OCI-LY7 (cell line): ENCODE results near the gene LEMD1. TPM values are rescaled to one million over a fixed set of nuclear protein-coding genes. Genes with fewer than 3 reads are reported as not detected.

Source experiments
- BruUV-seq: library from RNA; stranded (reverse); fragments of 400-500 nt; replicated peaks from 2 replicates; lab custom pipeline; 2021; lab: Mats Ljungman, UMichigan
- CTCF ChIA-PET: fragments of 300-600 bp; sonication (Branson Sonifier 250); formaldehyde crosslinking; loops from one replicate; lab custom pipeline; 2022; ENCODE audit warnings: antibody characterized with exemption; ENCODE audit not compliant: unreplicated experiment; lab: Charles Lee
- POLR2A ChIA-PET: fragments of 300-600 bp; sonication (Branson Sonifier 250); formaldehyde crosslinking; loops from one replicate; lab custom pipeline; 2022; ENCODE audit warnings: antibody characterized with exemption; lab: Charles Lee
- DNase-seq: peaks from one replicate; pipeline ENCODE4 v3.0.0-alpha.2; 2015; ENCODE audit warnings: low spot score
- H2AFZ ChIP-seq: fragments of 200-600 bp; sonication (generic), shearing (Covaris generic); 2 replicates; pipeline ENCODE4 v1.6.1; 2014; ENCODE audit warnings: mild to moderate bottlenecking, antibody characterized with exemption, low read length, moderate library complexity
- H3K27ac ChIP-seq: fragments of 200-600 bp; sonication (generic); 2 replicates; pipeline ENCODE4 v1.5.1; 2014; ENCODE audit warnings: mixed run types, low read depth, mild to moderate bottlenecking, moderate library complexity, low read length, inconsistent platforms; ENCODE audit not compliant: poor library complexity, severe bottlenecking
- H3K36me3 ChIP-seq: fragments of 200-600 bp; sonication (generic); 2 replicates; pipeline ENCODE4 v1.6.1; 2014; ENCODE audit warnings: mild to moderate bottlenecking, antibody characterized with exemption, low read length, moderate library complexity, mixed read lengths; ENCODE audit not compliant: insufficient read depth
- H3K4me1 ChIP-seq: fragments of 200-600 bp; sonication (generic); 2 replicates; pipeline ENCODE4 v1.5.1; 2014; ENCODE audit warnings: mild to moderate bottlenecking, low read length; ENCODE audit not compliant: insufficient read depth, poor library complexity, severe bottlenecking
- H3K4me2 ChIP-seq: fragments of 200-600 bp; sonication (generic); 2 replicates; pipeline ENCODE4 v1.6.1; 2014; ENCODE audit warnings: mild to moderate bottlenecking, low read length
- H3K4me3 ChIP-seq: fragments of 200-600 bp; sonication (generic); 2 replicates; pipeline ENCODE4 v1.5.1; 2014; ENCODE audit warnings: mild to moderate bottlenecking, low read depth, low read length; ENCODE audit not compliant: poor library complexity, severe bottlenecking
- H3K79me2 ChIP-seq: fragments of 200-600 bp; sonication (generic); 2 replicates; pipeline ENCODE4 v1.6.1; 2016; ENCODE audit warnings: low read depth, mild to moderate bottlenecking, low read length, moderate library complexity, mixed read lengths; ENCODE audit not compliant: insufficient read depth
- H3K9me2 ChIP-seq: fragments of 200-600 bp; sonication (generic); 2 replicates; pipeline ENCODE4 v1.6.1; 2016; ENCODE audit warnings: mild to moderate bottlenecking, low read length, mixed read lengths; ENCODE audit not compliant: insufficient read depth
- H3K9me3 ChIP-seq: fragments of 200-600 bp; sonication (generic); 2 replicates; pipeline ENCODE4 v1.6.1; 2014; ENCODE audit warnings: mild to moderate bottlenecking, mixed run types, low read length, mixed read lengths
- H4K20me1 ChIP-seq: fragments of 200-600 bp; sonication (generic); 2 replicates; pipeline ENCODE4 v1.6.1; 2014; ENCODE audit warnings: mild to moderate bottlenecking, antibody characterized with exemption, low read length, moderate library complexity, mixed read lengths; ENCODE audit not compliant: insufficient read depth
- CTCF ChIP-seq: fragments of 200-600 bp; sonication (generic); conservative IDR thresholded peaks from 2 replicates; pipeline ENCODE4 v1.5.1; 2014; ENCODE audit warnings: mild to moderate bottlenecking, antibody characterized with exemption, low read length, moderate library complexity, mixed read lengths
- EZH2phosphoT487 ChIP-seq: fragments of 200-600 bp; sonication (generic); IDR thresholded peaks from 2 replicates; pipeline ENCODE4 v1.6.1; 2018; ENCODE audit warnings: low read depth, borderline replicate concordance, mild to moderate bottlenecking, mixed run types, antibody characterized with exemption, low read length, moderate library complexity, mixed read lengths
- intact Hi-C: fragments of 100-400 bp; cut with micrococcal nuclease; formaldehyde crosslinking; loops from one replicate; pipeline ENCODE4 v1.10.0; 2022; ENCODE audit not compliant: unreplicated experiment
- total RNA-seq, 2 experiments: library from RNA; depleted of rRNA in 1 of 2; stranded (reverse); fragments of >200 nt in 1 of 2; shearing (Covaris generic) in 1 of 2; gene quantifications; 2 replicates each; pipeline ENCODE4 v1.2.3, GENCODE V29; 2014 to 2022

The LEMD1 gene
- total RNA-seq, 2 experiments from 2014 or later = 0.44 to 0.63 TPM

GRCh38 chr1:205353191-205353590 lies 68.7 kb downstream of the LEMD1 start:
- DNase-seq = no peak
- Histone ChIP-seq H3K4me2 (no peak overlapping the region), H3K79me2 (no peaks in the 10 kb centered on the region), H2AFZ (no peak overlapping the region), H3K27ac (no peak overlapping the region), H3K36me3 (no peaks in the 10 kb centered on the region), H3K9me2 (no peaks in the 10 kb centered on the region), H3K4me1 (peaks cover 21% of the 10 kb centered on the region), H3K4me3 (no peak overlapping the region), H4K20me1 (no peaks in the 10 kb centered on the region), H3K9me3 (no peaks in the 10 kb centered on the region)
- intact Hi-C loops = loop anchor here (5.0 kb wide), 1 partner anchor 79 kb away; no protein-coding TSS in a partner anchor
- ChIA-PET CTCF (interaction anchor here (0.6 to 1.7 kb wide), 2 partner anchors 97 to 132 kb away, joined by 3 to 7 read pairs; no protein-coding TSS in a partner anchor), POLR2A (no interaction called here)
- TF ChIP-seq CTCF (no peak), EZH2phosphoT487 (no peak)
- no TSS peak for BruUV-seq

- intact Hi-C loops = loop anchor here (5.0 kb wide), 1 partner anchor 80 kb away; no protein-coding TSS in a partner anchor
- no peak for DNase-seq
- no peak overlapping the region for H3K27ac ChIP-seq
- no peaks in the 10 kb centered on the region for H3K9me2 ChIP-seq
- H3K79me2 ChIP-seq = no peaks in the 10 kb centered on the region
- H3K4me1 ChIP-seq = peaks cover 27% of the 10 kb centered on the region
- H3K9me3 ChIP-seq = no peaks in the 10 kb centered on the region
- H3K4me2 ChIP-seq = no peak overlapping the region
- ChIA-PET CTCF (no interaction called here), POLR2A (interaction anchor here (0.7 kb wide), 1 partner anchor 1589 kb away, joined by 4 read pairs; no protein-coding TSS in a partner anchor)
- H2AFZ ChIP-seq = no peak overlapping the region
- H3K4me3 ChIP-seq = no peak overlapping the region
- no peaks in the 10 kb centered on the region for H3K36me3 ChIP-seq
- BruUV-seq = no TSS peak
- no peak for TF ChIP-seq EZH2phosphoT487
- no peak for TF ChIP-seq CTCF
- H4K20me1 ChIP-seq = no peaks in the 10 kb centered on the region
These were observed 69.7 kb downstream of the LEMD1 start for GRCh38 chr1:205351984-205352713.

GRCh38 chr1:205350691-205351141 lies 71.1 kb downstream of the LEMD1 start:
- peaks cover 27% of the 10 kb centered on the region for H3K4me1 ChIP-seq
- H3K4me2 ChIP-seq = no peak overlapping the region
- H3K27ac ChIP-seq = no peak overlapping the region
- H4K20me1 ChIP-seq = no peaks in the 10 kb centered on the region
- BruUV-seq = no TSS peak
- H3K4me3 ChIP-seq = no peak overlapping the region
- no peaks in the 10 kb centered on the region for H3K9me3 ChIP-seq
- ChIA-PET POLR2A (interaction anchor here (0.6 kb wide), 1 partner anchor 432 kb away, joined by 5 read pairs; no protein-coding TSS in a partner anchor), CTCF (no interaction called here)
- H3K79me2 ChIP-seq = no peaks in the 10 kb centered on the region
- H3K36me3 ChIP-seq = no peaks in the 10 kb centered on the region
- intact Hi-C loops = loop anchor here (5.0 kb wide), 1 partner anchor 82 kb away; no protein-coding TSS in a partner anchor
- H2AFZ ChIP-seq = no peak overlapping the region
- no peaks in the 10 kb centered on the region for H3K9me2 ChIP-seq
- TF ChIP-seq EZH2phosphoT487 (no peak), CTCF (no peak)
- DNase-seq = no peak
